Ovary (tissue), 3 donors: ENCODE measurements around the gene FAM149B1.
A peak's percentile ranks its signal among the peaks of the same experiment; 100 is the strongest.

Experiments
- CTCF ChIP-seq, 3 donors: fragments of 450-650 bp in 2 of 3; fragments of 200-600 bp in 1 of 3; IDR thresholded peaks; one replicate each; pipeline versions ENCODE4 v1.5.1 to v1.8.0; 2016 to 2022; ENCODE audit warnings: antibody characterized with exemption in 3 of 3, mild to moderate bottlenecking in 1 of 3
- EP300 ChIP-seq: sonication (generic); formaldehyde crosslinking; IDR thresholded peaks from one replicate; pipeline ENCODE4 v1.6.1; 2017; ENCODE audit warnings: antibody characterized with exemption
- POLR2A ChIP-seq: fragments of 450-650 bp; IDR thresholded peaks from one replicate; pipeline ENCODE4 v1.6.1; 2017; ENCODE audit warnings: antibody characterized with exemption, mild to moderate bottlenecking, moderate library complexity
- donor health status: DM: no; HTN: no; CAD: no.

DNA sequence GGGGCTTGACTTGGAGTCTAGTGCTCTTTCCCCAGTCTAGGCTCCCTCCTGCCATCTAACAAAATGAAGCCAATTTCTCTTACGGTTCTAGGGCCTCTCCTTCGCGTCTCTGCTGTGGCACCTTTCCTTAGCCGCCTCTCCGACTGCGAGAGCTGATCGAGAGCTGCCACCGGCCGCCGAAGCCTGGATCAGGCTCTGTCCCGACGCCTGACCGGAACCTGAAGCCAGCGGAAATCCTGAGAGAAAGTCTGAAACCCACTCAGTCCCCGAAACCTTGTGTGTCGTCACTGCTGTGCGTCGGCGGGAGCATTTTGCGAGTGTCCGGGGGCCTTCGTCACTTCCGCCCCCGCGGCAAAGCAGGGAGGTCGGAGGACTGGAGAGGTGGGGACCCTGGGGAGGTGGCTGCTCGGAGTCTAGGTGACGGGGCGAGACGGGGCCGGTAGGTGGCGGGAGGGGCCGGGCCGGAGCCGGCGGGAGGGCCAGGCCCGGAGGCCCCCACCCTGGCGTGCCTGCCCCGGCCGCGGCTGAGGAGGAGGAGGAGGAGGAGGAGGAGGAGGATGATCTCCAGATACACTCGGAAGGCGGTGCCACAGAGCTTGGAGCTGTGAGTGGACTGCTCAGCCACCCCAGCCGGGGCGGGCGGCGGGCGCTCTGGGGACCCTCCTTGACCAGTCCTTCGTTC is at the start of gene FAM149B1, which contains the start of gene ECD:
- TF ChIP-seq POLR2A, result peak; percentile 96
- no peak for TF ChIP-seq EP300
- TF ChIP-seq CTCF (IDR thresholded peaks at IDR 0.05), result peak in 2 of 3 donors; percentile 47 to 53
